GM23338 (cell line): ENCODE results near the gene MLF2. TPM values are rescaled to one million over a fixed set of nuclear protein-coding genes. Genes with fewer than 3 reads are reported as not detected.
A peak's percentile ranks its signal among the peaks of the same experiment; 100 is the strongest.

Experiments
- ATAC-seq: fragments of 200-7000 bp; cut with Tn5 transposase; 3 replicates; pipeline ENCODE4 v1.9.1; 2020
- DNase-seq: peaks from one replicate; pipeline ENCODE4 v3.0.0-alpha.2; 2015; ENCODE audit warnings: low spot score
- H2AFZ ChIP-seq: fragments of 200-600 bp; sonication (generic); 2 replicates; pipeline ENCODE4 v1.8.0; 2016; ENCODE audit warnings: antibody characterized with exemption, mild to moderate bottlenecking, moderate library complexity
- H3F3A ChIP-seq: fragments of 200-600 bp; sonication (generic); replicated peaks from 2 replicates; pipeline ENCODE4 v1.8.0; 2017; ENCODE audit warnings: antibody characterized with exemption, mixed run types, low read depth
- H3K27ac ChIP-seq: fragments of 200-600 bp; sonication (generic); 2 replicates; pipeline ENCODE4 v1.6.1; 2016; ENCODE audit warnings: low read depth
- H3K27me3 ChIP-seq: fragments of 200-600 bp; sonication (generic); 2 replicates; pipeline ENCODE4 v1.8.0; 2016; ENCODE audit warnings: mild to moderate bottlenecking, mixed run types, moderate library complexity; ENCODE audit not compliant: insufficient read depth
- H3K36me3 ChIP-seq: fragments of 200-600 bp; sonication (generic); 2 replicates; pipeline ENCODE4 v1.8.0; 2016; ENCODE audit warnings: mild to moderate bottlenecking; ENCODE audit not compliant: insufficient read depth
- H3K4me1 ChIP-seq: fragments of 200-600 bp; sonication (generic); 2 replicates; pipeline ENCODE4 v1.8.0; 2016; ENCODE audit warnings: mild to moderate bottlenecking, moderate library complexity; ENCODE audit not compliant: insufficient read depth
- H3K4me2 ChIP-seq: fragments of 200-600 bp; sonication (generic); 2 replicates; pipeline ENCODE4 v1.7.1; 2017; ENCODE audit warnings: mixed run types
- H3K4me3 ChIP-seq: fragments of 200-600 bp; sonication (generic); 2 replicates; pipeline ENCODE4 v1.6.1; 2016; ENCODE audit warnings: mixed run types
- H3K79me2 ChIP-seq: fragments of 200-600 bp; sonication (generic); replicated peaks from 2 replicates; pipeline ENCODE4 v1.8.0; 2017; ENCODE audit warnings: mild to moderate bottlenecking; ENCODE audit not compliant: insufficient read depth
- H3K9me2 ChIP-seq: fragments of 200-600 bp; sonication (generic); 2 replicates; pipeline ENCODE4 v1.8.0; 2017; ENCODE audit not compliant: insufficient read depth
- H4K20me1 ChIP-seq: fragments of 200-600 bp; sonication (generic); replicated peaks from 2 replicates; pipeline ENCODE4 v1.8.0; 2017; ENCODE audit warnings: mild to moderate bottlenecking; ENCODE audit not compliant: insufficient read depth
- H3K27ac Mint-ChIP-seq: 2 replicates; pipeline ENCODE4 v1.8.0; 2020; ENCODE audit warnings: inconsistent platforms, mild to moderate bottlenecking, moderate library complexity, mixed read lengths
- H3K27me3 Mint-ChIP-seq: 3 replicates; pipeline ENCODE4 v1.8.0; 2022; ENCODE audit warnings: low read depth, mild to moderate bottlenecking, moderate library complexity, mixed read lengths, inconsistent platforms; ENCODE audit not compliant: insufficient read depth, poor library complexity
- H3K36me3 Mint-ChIP-seq: 3 replicates; pipeline ENCODE4 v1.8.0; 2021; ENCODE audit warnings: low read depth, mild to moderate bottlenecking, inconsistent platforms, moderate library complexity, mixed read lengths
- H3K4me1 Mint-ChIP-seq: 3 replicates; pipeline ENCODE4 v1.8.0; 2020; ENCODE audit warnings: mild to moderate bottlenecking, inconsistent platforms, mixed read lengths
- H3K4me3 Mint-ChIP-seq: 3 replicates; pipeline ENCODE4 v1.8.0; 2021; ENCODE audit warnings: moderate library complexity, mild to moderate bottlenecking, inconsistent platforms, mixed read lengths
- H3K9me3 Mint-ChIP-seq: 3 replicates; pipeline ENCODE4 v1.8.0; 2020; ENCODE audit warnings: moderate library complexity, mild to moderate bottlenecking, inconsistent platforms, mixed read lengths
- EZH2 ChIP-seq: fragments of 200-600 bp; sonication (generic); IDR thresholded peaks from one replicate; pipeline ENCODE4 v1.8.0; 2017; ENCODE audit warnings: antibody characterized with exemption, mild to moderate bottlenecking, low read depth; ENCODE audit not compliant: unreplicated experiment
- NANOG ChIP-seq: IDR thresholded peaks from 2 replicates; pipeline ENCODE4 v1.6.1; 2016; ENCODE audit warnings: antibody characterized with exemption, borderline replicate concordance
- STAT1 ChIP-seq: IDR thresholded peaks from one replicate; pipeline ENCODE4 v1.6.1; 2016; ENCODE audit warnings: antibody characterized with exemption; ENCODE audit not compliant: unreplicated experiment
- ZNF114 ChIP-seq: fragments of 250-450 bp; sonication (Bioruptor Pico); IDR thresholded peaks from 2 replicates; pipeline ENCODE4 v1.5.0; 2020; ENCODE audit warnings: mild to moderate bottlenecking, moderate library complexity
- ZNF331 ChIP-seq: fragments of 250-450 bp; sonication (Bioruptor Pico); IDR thresholded peaks from 2 replicates; pipeline ENCODE4 v1.5.0; 2020; ENCODE audit warnings: low read depth, mild to moderate bottlenecking, moderate library complexity
- polyA plus RNA-seq: library from polyadenylated mRNA; unstranded; fragments of >200 nt; fragmentation: Nextera tagmentation; extraction: Ambion mirVana; gene quantifications from 2 replicates; pipeline ENCODE4 v1.2.1, GENCODE V29; 2016
- total RNA-seq: library from RNA; depleted of rRNA; stranded (reverse); fragments of >200 nt; shearing (Covaris generic); gene quantifications from 2 replicates; pipeline ENCODE4 v1.2.3, GENCODE V29; 2014
- TF ChIP-seq, protein P1 (sequence below), 2 experiments: fragments of 200-600 bp in 1 of 2; sonication (generic) in 1 of 2; conservative IDR thresholded peaks; 2 replicates each; pipeline versions ENCODE4 v1.5.1 to v1.6.1; 2016 to 2017; ENCODE audit warnings: antibody characterized with exemption in 2 of 2, low read depth in 2 of 2, mild to moderate bottlenecking in 2 of 2, moderate library complexity in 1 of 2
- TF ChIP-seq, protein P2 (sequence below): fragments of 250-450 bp; sonication (Bioruptor Pico); IDR thresholded peaks from 2 replicates; pipeline ENCODE4 v1.5.0; 2020; ENCODE audit warnings: mild to moderate bottlenecking, moderate library complexity

The MLF2 gene
- total and polyA plus RNA-seq, 2 experiments from 2014 or later: 280 to 289 TPM

DNA sequence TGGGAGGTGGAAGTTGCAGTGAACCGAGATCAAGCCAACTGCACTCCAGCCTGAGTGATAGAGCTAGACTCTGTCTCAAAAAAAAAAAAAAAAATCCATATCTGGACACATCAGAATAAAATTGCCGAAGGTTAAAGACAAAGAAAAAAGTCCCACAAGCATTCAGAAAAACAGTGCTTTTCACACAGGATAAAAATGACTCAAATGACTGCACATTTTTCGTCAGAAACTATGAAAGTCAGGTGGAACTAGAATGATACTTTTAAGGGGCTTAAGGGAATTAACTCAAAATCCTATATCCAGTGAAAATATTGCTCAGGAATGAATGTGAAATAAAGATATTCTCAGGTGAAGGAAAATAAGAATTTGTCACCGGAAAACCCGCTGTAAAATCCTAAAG lies 16.2 kb downstream of the MLF2 start:
- Histone ChIP-seq H3K36me3 (no peaks in the 10 kb centered on the region), H4K20me1 (0 out of 2 replicates have a peak, but pooled peaks cover 2% of the 10 kb centered on the region), H3K9me2 (no peaks in the 10 kb centered on the region), H3K27ac (no peak overlapping the region), H3K79me2 (no peaks in the 10 kb centered on the region), H3F3A (0 out of 2 replicates have a peak, but pooled peaks cover 5% of the 10 kb centered on the region), H3K4me3 (no peak overlapping the region), H3K4me1 (no peaks in the 10 kb centered on the region), H3K27me3 (no peaks in the 10 kb centered on the region), H2AFZ (no peak overlapping the region), H3K4me2 (no peak overlapping the region)
- peaks cover 4% of the 10 kb centered on the region for H3K27me3 Mint-ChIP-seq
- ATAC-seq: no peak
- H3K4me1 Mint-ChIP-seq: peaks cover 7% of the 10 kb centered on the region
- H3K4me3 Mint-ChIP-seq: no peak overlapping the region
- H3K9me3 Mint-ChIP-seq: no peaks in the 10 kb centered on the region
- no peaks in the 10 kb centered on the region; the same call in 2 of the 3 replicates for H3K36me3 Mint-ChIP-seq
- DNase-seq: no peak
- H3K27ac Mint-ChIP-seq: no peak overlapping the region
- TF ChIP-seq ZNF114 (CRISPR knock-in tag) (no peak), NANOG (no peak), STAT1 (no peak), EZH2 (no peak), ZNF331 (CRISPR knock-in tag) (no peak)

DNA sequence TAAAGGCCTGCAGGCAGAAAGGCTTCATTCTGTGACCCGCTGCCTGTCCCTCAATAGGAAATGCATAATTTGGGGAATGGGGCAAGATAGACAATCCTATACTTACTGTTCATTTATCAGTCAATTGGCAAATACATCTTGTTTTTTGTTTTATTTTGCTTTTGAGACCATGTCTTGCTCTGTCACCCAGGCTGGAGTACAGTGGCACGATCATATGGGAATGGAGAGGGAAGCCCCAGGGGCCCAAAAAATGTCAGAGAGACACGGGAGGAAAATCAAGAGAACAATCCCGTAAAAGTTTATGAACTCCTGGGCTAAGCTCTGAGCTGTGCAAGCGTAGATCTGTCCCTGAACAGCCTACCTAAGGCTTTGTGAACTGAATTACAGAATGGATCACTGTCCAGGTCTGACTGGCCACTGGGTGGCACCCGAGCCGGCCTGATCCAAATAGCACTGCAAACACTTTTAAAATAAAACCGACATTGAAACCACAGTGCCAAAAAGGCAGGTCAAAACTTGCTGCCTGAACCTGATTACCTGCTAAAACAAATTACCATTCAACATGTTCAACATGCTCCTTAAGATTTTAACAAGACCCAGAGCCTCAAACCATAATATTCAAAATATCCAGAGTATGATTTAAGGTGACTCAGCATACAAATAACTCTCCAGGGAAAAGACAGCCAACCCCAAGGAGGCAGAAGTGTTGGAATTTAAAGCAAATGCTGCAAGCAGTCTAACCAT lies 17.3 kb downstream of the MLF2 start:
- Histone ChIP-seq H3K9me2 (no peaks in the 10 kb centered on the region), H3K79me2 (no peaks in the 10 kb centered on the region), H3K27me3 (no peaks in the 10 kb centered on the region), H3K4me1 (no peaks in the 10 kb centered on the region), H3K4me2 (no peak overlapping the region), H3K36me3 (no peaks in the 10 kb centered on the region), H3F3A (0 out of 2 replicates have a peak, but pooled peaks cover 3% of the 10 kb centered on the region), H3K27ac (peak overlapping the region; percentile 2; the same call in 1 of the 2 replicates), H2AFZ (no peak overlapping the region), H4K20me1 (0 out of 2 replicates have a peak, but pooled peaks cover 2% of the 10 kb centered on the region), H3K4me3 (no peak overlapping the region)
- ATAC-seq: peak; percentile 99
- Mint-ChIP-seq H3K4me3 (no peak overlapping the region), H3K9me3 (no peaks in the 10 kb centered on the region), H3K27me3 (peaks cover 10% of the 10 kb centered on the region), H3K36me3 (peaks cover 9% of the 10 kb centered on the region), H3K27ac (peak overlapping the region; percentile 93), H3K4me1 (peaks cover 7% of the 10 kb centered on the region; the same call in 2 of the 3 replicates)
- TF ChIP-seq, protein P1, sequence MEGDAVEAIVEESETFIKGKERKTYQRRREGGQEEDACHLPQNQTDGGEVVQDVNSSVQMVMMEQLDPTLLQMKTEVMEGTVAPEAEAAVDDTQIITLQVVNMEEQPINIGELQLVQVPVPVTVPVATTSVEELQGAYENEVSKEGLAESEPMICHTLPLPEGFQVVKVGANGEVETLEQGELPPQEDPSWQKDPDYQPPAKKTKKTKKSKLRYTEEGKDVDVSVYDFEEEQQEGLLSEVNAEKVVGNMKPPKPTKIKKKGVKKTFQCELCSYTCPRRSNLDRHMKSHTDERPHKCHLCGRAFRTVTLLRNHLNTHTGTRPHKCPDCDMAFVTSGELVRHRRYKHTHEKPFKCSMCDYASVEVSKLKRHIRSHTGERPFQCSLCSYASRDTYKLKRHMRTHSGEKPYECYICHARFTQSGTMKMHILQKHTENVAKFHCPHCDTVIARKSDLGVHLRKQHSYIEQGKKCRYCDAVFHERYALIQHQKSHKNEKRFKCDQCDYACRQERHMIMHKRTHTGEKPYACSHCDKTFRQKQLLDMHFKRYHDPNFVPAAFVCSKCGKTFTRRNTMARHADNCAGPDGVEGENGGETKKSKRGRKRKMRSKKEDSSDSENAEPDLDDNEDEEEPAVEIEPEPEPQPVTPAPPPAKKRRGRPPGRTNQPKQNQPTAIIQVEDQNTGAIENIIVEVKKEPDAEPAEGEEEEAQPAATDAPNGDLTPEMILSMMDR (conservative IDR thresholded peaks at IDR 0.05; ENCODE audit: low read depth in 2 of 2): peak; percentile 71 to 72
- TF ChIP-seq, protein P2, sequence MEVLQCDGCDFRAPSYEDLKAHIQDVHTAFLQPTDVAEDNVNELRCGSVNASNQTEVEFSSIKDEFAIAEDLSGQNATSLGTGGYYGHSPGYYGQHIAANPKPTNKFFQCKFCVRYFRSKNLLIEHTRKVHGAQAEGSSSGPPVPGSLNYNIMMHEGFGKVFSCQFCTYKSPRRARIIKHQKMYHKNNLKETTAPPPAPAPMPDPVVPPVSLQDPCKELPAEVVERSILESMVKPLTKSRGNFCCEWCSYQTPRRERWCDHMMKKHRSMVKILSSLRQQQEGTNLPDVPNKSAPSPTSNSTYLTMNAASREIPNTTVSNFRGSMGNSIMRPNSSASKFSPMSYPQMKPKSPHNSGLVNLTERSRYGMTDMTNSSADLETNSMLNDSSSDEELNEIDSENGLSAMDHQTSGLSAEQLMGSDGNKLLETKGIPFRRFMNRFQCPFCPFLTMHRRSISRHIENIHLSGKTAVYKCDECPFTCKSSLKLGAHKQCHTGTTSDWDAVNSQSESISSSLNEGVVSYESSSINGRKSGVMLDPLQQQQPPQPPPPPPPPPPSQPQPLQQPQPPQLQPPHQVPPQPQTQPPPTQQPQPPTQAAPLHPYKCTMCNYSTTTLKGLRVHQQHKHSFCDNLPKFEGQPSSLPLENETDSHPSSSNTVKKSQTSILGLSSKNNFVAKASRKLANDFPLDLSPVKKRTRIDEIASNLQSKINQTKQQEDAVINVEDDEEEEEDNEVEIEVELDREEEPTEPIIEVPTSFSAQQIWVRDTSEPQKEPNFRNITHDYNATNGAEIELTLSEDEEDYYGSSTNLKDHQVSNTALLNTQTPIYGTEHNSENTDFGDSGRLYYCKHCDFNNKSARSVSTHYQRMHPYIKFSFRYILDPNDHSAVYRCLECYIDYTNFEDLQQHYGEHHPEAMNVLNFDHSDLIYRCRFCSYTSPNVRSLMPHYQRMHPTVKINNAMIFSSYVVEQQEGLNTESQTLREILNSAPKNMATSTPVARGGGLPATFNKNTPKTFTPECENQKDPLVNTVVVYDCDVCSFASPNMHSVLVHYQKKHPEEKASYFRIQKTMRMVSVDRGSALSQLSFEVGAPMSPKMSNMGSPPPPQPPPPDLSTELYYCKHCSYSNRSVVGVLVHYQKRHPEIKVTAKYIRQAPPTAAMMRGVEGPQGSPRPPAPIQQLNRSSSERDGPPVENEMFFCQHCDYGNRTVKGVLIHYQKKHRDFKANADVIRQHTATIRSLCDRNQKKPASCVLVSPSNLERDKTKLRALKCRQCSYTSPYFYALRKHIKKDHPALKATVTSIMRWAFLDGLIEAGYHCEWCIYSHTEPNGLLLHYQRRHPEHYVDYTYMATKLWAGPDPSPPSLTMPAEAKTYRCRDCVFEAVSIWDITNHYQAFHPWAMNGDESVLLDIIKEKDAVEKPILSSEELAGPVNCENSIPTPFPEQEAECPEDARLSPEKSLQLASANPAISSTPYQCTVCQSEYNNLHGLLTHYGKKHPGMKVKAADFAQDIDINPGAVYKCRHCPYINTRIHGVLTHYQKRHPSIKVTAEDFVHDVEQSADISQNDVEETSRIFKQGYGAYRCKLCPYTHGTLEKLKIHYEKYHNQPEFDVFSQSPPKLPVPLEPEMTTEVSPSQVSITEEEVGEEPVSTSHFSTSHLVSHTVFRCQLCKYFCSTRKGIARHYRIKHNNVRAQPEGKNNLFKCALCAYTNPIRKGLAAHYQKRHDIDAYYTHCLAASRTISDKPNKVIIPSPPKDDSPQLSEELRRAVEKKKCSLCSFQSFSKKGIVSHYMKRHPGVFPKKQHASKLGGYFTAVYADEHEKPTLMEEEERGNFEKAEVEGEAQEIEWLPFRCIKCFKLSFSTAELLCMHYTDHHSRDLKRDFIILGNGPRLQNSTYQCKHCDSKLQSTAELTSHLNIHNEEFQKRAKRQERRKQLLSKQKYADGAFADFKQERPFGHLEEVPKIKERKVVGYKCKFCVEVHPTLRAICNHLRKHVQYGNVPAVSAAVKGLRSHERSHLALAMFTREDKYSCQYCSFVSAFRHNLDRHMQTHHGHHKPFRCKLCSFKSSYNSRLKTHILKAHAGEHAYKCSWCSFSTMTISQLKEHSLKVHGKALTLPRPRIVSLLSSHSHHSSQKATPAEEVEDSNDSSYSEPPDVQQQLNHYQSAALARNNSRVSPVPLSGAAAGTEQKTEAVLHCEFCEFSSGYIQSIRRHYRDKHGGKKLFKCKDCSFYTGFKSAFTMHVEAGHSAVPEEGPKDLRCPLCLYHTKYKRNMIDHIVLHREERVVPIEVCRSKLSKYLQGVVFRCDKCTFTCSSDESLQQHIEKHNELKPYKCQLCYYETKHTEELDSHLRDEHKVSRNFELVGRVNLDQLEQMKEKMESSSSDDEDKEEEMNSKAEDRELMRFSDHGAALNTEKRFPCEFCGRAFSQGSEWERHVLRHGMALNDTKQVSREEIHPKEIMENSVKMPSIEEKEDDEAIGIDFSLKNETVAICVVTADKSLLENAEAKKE (CRISPR knock-in tag): no peak
- peak; percentile 66 for DNase-seq
